ENCODE data around the gene CALY. TPM values are rescaled to one million over a fixed set of nuclear protein-coding genes. Genes with fewer than 3 reads are reported as not detected.

Gene CALY
- total RNA-seq, 1 experiment from 2014 or later: not detected

GRCh38 chr10:133315847-133316246 is 20.8 kb downstream of the CALY start:
- Histone ChIP-seq H3K4me1 (ENCODE audit: insufficient read depth, low read length, poor library complexity, severe bottlenecking) (no peaks in the 10 kb centered on the region), H3K36me3 (ENCODE audit: insufficient read depth, low read length, poor library complexity, severe bottlenecking) (peaks cover 5% of the 10 kb centered on the region), H3K27ac (ENCODE audit: low read depth, low read length, poor library complexity, severe bottlenecking) (no peak overlapping the region), H3K27me3 (replicated peaks; ENCODE audit: insufficient read depth, low read depth, low read length, poor library complexity) (no peaks in the 10 kb centered on the region), H3K9me3 (ENCODE audit: low read depth, low read length, poor library complexity, severe bottlenecking) (no peaks in the 10 kb centered on the region), H3K4me3 (ENCODE audit: low read depth, low read length, poor library complexity, severe bottlenecking) (no peak overlapping the region)
- ChIA-PET CTCF (interaction anchor here (0.7 kb wide), 1 partner anchor 14 kb away, joined by 3 read pairs; no protein-coding TSS in a partner anchor), POLR2A (ENCODE audit: low non-redundant PET) (no interaction called here)
- intact Hi-C loops (cut with micrococcal nuclease; ENCODE audit: unreplicated experiment): no loop called here
- no peak for TF ChIP-seq CTCF (conservative IDR thresholded peaks at IDR 0.05; ENCODE audit: low read depth, low read length)
- no peak for TF ChIP-seq EZH2 (IDR thresholded peaks at IDR 0.05; ENCODE audit: borderline replicate concordance, low read depth, low read length, poor library complexity, severe bottlenecking)
- no TSS peak for BruUV-seq (replicated peaks)
- DNase-seq (ENCODE audit: low spot score): no peak

- POLR2A ChIA-PET (ENCODE audit: low non-redundant PET): no interaction called here
- no peak overlapping the region for H3K4me3 ChIP-seq (ENCODE audit: low read depth, low read length, poor library complexity, severe bottlenecking)
- no peak for DNase-seq (ENCODE audit: low spot score)
- TF ChIP-seq CTCF (conservative IDR thresholded peaks at IDR 0.05; ENCODE audit: low read depth, low read length) (no peak), EZH2 (IDR thresholded peaks at IDR 0.05; ENCODE audit: borderline replicate concordance, low read depth, low read length, poor library complexity, severe bottlenecking) (no peak)
- CTCF ChIA-PET: no interaction called here
- H3K36me3 ChIP-seq (ENCODE audit: insufficient read depth, low read length, poor library complexity, severe bottlenecking): peaks cover 13% of the 10 kb centered on the region
- intact Hi-C loops (cut with micrococcal nuclease; ENCODE audit: unreplicated experiment): no loop called here
- H3K27ac ChIP-seq (ENCODE audit: low read depth, low read length, poor library complexity, severe bottlenecking): no peak overlapping the region
- H3K27me3 ChIP-seq (replicated peaks; ENCODE audit: insufficient read depth, low read depth, low read length, poor library complexity): no peaks in the 10 kb centered on the region
- BruUV-seq (replicated peaks): no TSS peak
- no peaks in the 10 kb centered on the region for H3K9me3 ChIP-seq (ENCODE audit: low read depth, low read length, poor library complexity, severe bottlenecking)
- H3K4me1 ChIP-seq (ENCODE audit: insufficient read depth, low read length, poor library complexity, severe bottlenecking): no peaks in the 10 kb centered on the region
These were observed 21.8 kb downstream of the CALY start for GRCh38 chr10:133314911-133315310.

- no peak for DNase-seq (ENCODE audit: low spot score)
- H3K4me3 ChIP-seq (ENCODE audit: low read depth, low read length, poor library complexity, severe bottlenecking): no peak overlapping the region
- BruUV-seq (replicated peaks): no TSS peak
- TF ChIP-seq EZH2 (IDR thresholded peaks at IDR 0.05; ENCODE audit: borderline replicate concordance, low read depth, low read length, poor library complexity, severe bottlenecking): no peak
- TF ChIP-seq CTCF (conservative IDR thresholded peaks at IDR 0.05; ENCODE audit: low read depth, low read length): no peak
- no peaks in the 10 kb centered on the region for H3K9me3 ChIP-seq (ENCODE audit: low read depth, low read length, poor library complexity, severe bottlenecking)
- peaks cover 14% of the 10 kb centered on the region for H3K36me3 ChIP-seq (ENCODE audit: insufficient read depth, low read length, poor library complexity, severe bottlenecking)
- intact Hi-C loops (cut with micrococcal nuclease; ENCODE audit: unreplicated experiment): no loop called here
- no peak overlapping the region for H3K27ac ChIP-seq (ENCODE audit: low read depth, low read length, poor library complexity, severe bottlenecking)
- ChIA-PET CTCF (no interaction called here), POLR2A (ENCODE audit: low non-redundant PET) (no interaction called here)
- no peaks in the 10 kb centered on the region for H3K27me3 ChIP-seq (replicated peaks; ENCODE audit: insufficient read depth, low read depth, low read length, poor library complexity)
- H3K4me1 ChIP-seq (ENCODE audit: insufficient read depth, low read length, poor library complexity, severe bottlenecking): peaks cover 3% of the 10 kb centered on the region
These were observed 23.5 kb downstream of the CALY start for GRCh38 chr10:133313192-133313591.
